Fibroblast of lung (primary cell): ENCODE data around the gene BMPR1B. TPM values are rescaled to one million over a fixed set of nuclear protein-coding genes. Genes with fewer than 3 reads are reported as not detected.

Experiments
- DNase-seq, 2 donors: peaks; one replicate each; pipeline versions ENCODE4 v3.0.0 to v3.0.0-alpha.2; 2010; ENCODE audit warnings: low read depth in 2 of 2
- H2AFZ ChIP-seq: 2 replicates; pipeline ENCODE4 v1.5.1; 2012; ENCODE audit warnings: low read length, control low read depth, inconsistent platforms
- H3K27ac ChIP-seq: 2 replicates; pipeline ENCODE4 v1.5.1; 2011; ENCODE audit warnings: low read length, control low read depth; ENCODE audit not compliant: insufficient read depth
- H3K27me3 ChIP-seq: 2 replicates; pipeline ENCODE4 v1.5.1; 2011; ENCODE audit warnings: mild to moderate bottlenecking, low read length; ENCODE audit not compliant: control insufficient read depth, insufficient read depth
- H3K36me3 ChIP-seq: 2 replicates; pipeline ENCODE4 v1.5.1; 2011; ENCODE audit warnings: low read length; ENCODE audit not compliant: control insufficient read depth, insufficient read depth
- H3K4me1 ChIP-seq: 2 replicates; pipeline ENCODE4 v1.5.1; 2011; ENCODE audit warnings: low read length; ENCODE audit not compliant: control insufficient read depth, insufficient read depth; ENCODE audit errors: extremely low read depth
- H3K4me2 ChIP-seq: 2 replicates; pipeline ENCODE4 v1.5.1; 2011; ENCODE audit warnings: low read length, control low read depth; ENCODE audit not compliant: insufficient read depth; ENCODE audit errors: extremely low read depth
- H3K4me3 ChIP-seq, 4 experiments: fragments of 200-600 bp in 1 of 4; sonication (generic) in 1 of 4; replicated peaks in 1 of 4; 2 replicates each; pipeline ENCODE4 v1.5.1; 2011 to 2016; ENCODE audit warnings: low read length in 4 of 4, low read depth in 3 of 4, mild to moderate bottlenecking in 3 of 4, control low read depth in 2 of 4, inconsistent platforms in 1 of 4, mixed read lengths in 1 of 4; ENCODE audit not compliant: insufficient read depth in 1 of 4; ENCODE audit errors: control extremely low read depth in 1 of 4
- H3K79me2 ChIP-seq: 2 replicates; pipeline ENCODE4 v1.5.1; 2012; ENCODE audit warnings: mild to moderate bottlenecking, low read length, inconsistent platforms; ENCODE audit not compliant: control insufficient read depth, insufficient read depth
- H3K9ac ChIP-seq: 2 replicates; pipeline ENCODE4 v1.5.1; 2011; ENCODE audit warnings: mild to moderate bottlenecking, low read length, control low read depth; ENCODE audit not compliant: insufficient read depth
- H3K9me3 ChIP-seq: 2 replicates; pipeline ENCODE4 v1.5.1; 2012; ENCODE audit warnings: low read depth, low read length; ENCODE audit not compliant: control insufficient read depth, insufficient read depth
- H4K20me1 ChIP-seq: 2 replicates; pipeline ENCODE4 v1.5.1; 2011; ENCODE audit warnings: low read length; ENCODE audit not compliant: control insufficient read depth, insufficient read depth; ENCODE audit errors: extremely low read depth
- EZH2 ChIP-seq: IDR thresholded peaks from 2 replicates; pipeline ENCODE4 v1.5.1; 2012; ENCODE audit warnings: low read length, control low read depth, mild to moderate bottlenecking; ENCODE audit errors: missing control alignments
- polyA plus RNA-seq, 2 donors: library from polyadenylated mRNA; depleted of rRNA in 1 of 2; stranded (reverse) in 1 of 2; unstranded in 1 of 2; fragments of >200 nt; gene quantifications; 2 replicates each; pipeline ENCODE4 v1.2.1, GENCODE V29; 2011 to 2012; ENCODE audit warnings: missing spikeins in 1 of 2
- total RNA-seq: library from RNA; depleted of rRNA; stranded (reverse); fragments of >200 nt; gene quantifications from 2 replicates; pipeline ENCODE4 v1.2.1, GENCODE V29; 2014
- TF ChIP-seq, protein P1 (sequence below), 2 donors: IDR thresholded peaks in 1 of 2; conservative IDR thresholded peaks in 1 of 2; 1 replicate in 1 of 2; 2 replicates in 1 of 2; pipeline ENCODE4 v1.5.1; 2011 to 2012; ENCODE audit warnings: low read length in 2 of 2, control low read depth in 1 of 2, inconsistent platforms in 1 of 2, low read depth in 1 of 2, mild to moderate bottlenecking in 1 of 2

Gene BMPR1B
- total and polyA plus RNA-seq, 2 donors (not counting 1 experiment from before 2014, with no cell fraction given): 0.17 to 0.45 TPM

DNA sequence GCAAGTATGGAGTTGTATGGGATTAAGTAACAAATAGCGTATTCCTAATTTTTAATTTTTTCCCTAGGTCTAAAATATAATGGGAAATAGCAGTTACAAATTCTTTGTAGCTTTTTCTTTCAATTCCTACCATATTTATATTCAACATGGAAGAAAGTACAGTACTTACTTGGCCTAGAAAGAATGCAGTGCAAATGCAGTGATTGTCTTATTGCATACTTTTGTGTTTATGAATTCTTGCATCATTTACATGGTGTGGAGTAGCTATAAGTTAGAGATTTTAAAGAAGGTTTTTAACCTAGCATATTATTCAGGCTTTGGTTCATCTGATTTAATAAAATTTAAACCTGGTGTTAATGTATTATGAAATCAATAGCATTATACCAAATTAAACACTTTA, 263.3 kb downstream of the BMPR1B start:
- Histone ChIP-seq H3K9me3 (no peaks in the 10 kb centered on the region), H3K79me2 (no peaks in the 10 kb centered on the region), H3K27ac (no peak overlapping the region), H3K27me3 (no peaks in the 10 kb centered on the region), H3K4me2 (no peak overlapping the region), H3K9ac (no peak overlapping the region), H3K4me3 (no peak overlapping the region), H2AFZ (no peak overlapping the region), H3K36me3 (no peaks in the 10 kb centered on the region), H3K4me1 (no peaks in the 10 kb centered on the region), H4K20me1 (no peaks in the 10 kb centered on the region)
- no peak for TF ChIP-seq EZH2
- TF ChIP-seq, protein P1, sequence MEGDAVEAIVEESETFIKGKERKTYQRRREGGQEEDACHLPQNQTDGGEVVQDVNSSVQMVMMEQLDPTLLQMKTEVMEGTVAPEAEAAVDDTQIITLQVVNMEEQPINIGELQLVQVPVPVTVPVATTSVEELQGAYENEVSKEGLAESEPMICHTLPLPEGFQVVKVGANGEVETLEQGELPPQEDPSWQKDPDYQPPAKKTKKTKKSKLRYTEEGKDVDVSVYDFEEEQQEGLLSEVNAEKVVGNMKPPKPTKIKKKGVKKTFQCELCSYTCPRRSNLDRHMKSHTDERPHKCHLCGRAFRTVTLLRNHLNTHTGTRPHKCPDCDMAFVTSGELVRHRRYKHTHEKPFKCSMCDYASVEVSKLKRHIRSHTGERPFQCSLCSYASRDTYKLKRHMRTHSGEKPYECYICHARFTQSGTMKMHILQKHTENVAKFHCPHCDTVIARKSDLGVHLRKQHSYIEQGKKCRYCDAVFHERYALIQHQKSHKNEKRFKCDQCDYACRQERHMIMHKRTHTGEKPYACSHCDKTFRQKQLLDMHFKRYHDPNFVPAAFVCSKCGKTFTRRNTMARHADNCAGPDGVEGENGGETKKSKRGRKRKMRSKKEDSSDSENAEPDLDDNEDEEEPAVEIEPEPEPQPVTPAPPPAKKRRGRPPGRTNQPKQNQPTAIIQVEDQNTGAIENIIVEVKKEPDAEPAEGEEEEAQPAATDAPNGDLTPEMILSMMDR (conservative IDR thresholded peaks at IDR 0.05 in 1 of 2, IDR thresholded peaks at IDR 0.05 in 1 of 2; ENCODE audit: low read depth in 1 of 2, low read length in 2 of 2): no peak
- no peak for DNase-seq

DNA sequence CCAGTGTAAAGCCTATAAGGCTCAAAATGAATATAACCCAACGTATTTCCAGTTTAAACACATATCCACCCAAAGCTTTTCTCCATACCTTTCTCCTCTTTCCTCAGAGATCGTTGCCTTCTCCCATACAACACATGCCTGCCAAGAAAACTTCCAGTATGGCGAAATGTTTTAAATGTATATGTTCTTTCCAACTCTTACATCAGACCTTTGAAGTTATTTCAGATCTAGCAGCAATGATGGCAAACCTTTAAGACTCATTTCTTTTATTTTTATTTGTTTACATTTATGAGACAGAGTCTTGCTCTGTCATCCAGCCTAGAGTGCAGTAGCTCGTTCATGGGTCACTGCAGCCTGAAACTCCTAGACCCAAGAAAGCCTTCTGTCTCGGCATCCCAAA, 265.4 kb downstream of the BMPR1B start:
- H3K9me3 ChIP-seq: no peaks in the 10 kb centered on the region
- TF ChIP-seq, protein P1 (conservative IDR thresholded peaks at IDR 0.05 in 1 of 2, IDR thresholded peaks at IDR 0.05 in 1 of 2; ENCODE audit: low read depth in 1 of 2, low read length in 2 of 2): no peak
- no peak for TF ChIP-seq EZH2
- no peak overlapping the region for H3K9ac ChIP-seq
- H3K4me2 ChIP-seq: no peak overlapping the region
- no peaks in the 10 kb centered on the region for H4K20me1 ChIP-seq
- no peak overlapping the region for H2AFZ ChIP-seq
- H3K27ac ChIP-seq: no peak overlapping the region
- no peaks in the 10 kb centered on the region for H3K36me3 ChIP-seq
- H3K27me3 ChIP-seq: no peaks in the 10 kb centered on the region
- H3K4me1 ChIP-seq: no peaks in the 10 kb centered on the region
- peak in 1 of 2 donors; percentile 71 for DNase-seq
- no peak overlapping the region for H3K4me3 ChIP-seq
- H3K79me2 ChIP-seq: no peaks in the 10 kb centered on the region

DNA sequence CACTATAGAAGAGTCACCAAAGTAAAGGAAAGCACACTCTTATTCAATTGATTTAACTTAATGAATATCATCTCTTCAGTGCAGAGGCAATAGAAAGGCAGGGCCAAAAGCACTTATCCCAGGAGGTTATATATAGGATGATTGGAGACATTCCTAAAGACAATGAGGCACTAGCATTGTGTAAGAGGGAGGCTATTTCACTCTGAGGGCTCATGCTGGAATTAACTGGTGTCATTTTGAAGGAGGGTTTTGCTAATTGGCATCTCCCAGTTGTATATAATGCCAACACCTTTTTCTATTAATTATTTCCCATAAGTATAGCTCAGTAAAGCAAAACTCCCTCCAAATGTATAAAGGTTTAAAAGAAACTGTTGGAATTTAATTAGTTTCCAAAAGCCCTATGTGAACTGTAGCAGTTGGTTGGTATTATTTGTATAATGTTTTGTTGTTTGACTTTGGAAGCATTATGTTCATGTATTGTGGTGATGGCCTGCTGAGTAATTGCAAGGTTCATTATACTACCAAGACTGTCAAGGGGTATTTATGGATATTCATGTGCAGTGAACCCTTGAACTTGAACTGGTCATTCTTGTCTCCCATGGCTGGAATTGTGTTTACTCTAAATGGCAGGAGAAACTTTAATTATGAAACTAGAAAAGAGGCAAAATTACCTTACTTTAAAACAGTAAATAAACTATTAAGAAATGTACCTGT, 270.3 kb downstream of the BMPR1B start:
- Histone ChIP-seq H3K4me1 (no peaks in the 10 kb centered on the region), H3K36me3 (no peaks in the 10 kb centered on the region)

More for the DNA sequence above, 270.3 kb downstream of the BMPR1B start:
- no peak for DNase-seq
- no peak overlapping the region for H2AFZ ChIP-seq
- TF ChIP-seq EZH2: no peak
- H3K9me3 ChIP-seq: no peaks in the 10 kb centered on the region
- H3K9ac ChIP-seq: no peak overlapping the region
- H3K27me3 ChIP-seq: no peaks in the 10 kb centered on the region
- no peaks in the 10 kb centered on the region for H4K20me1 ChIP-seq
- no peaks in the 10 kb centered on the region for H3K79me2 ChIP-seq
- no peak overlapping the region for H3K4me3 ChIP-seq
- no peak overlapping the region for H3K27ac ChIP-seq
- H3K4me2 ChIP-seq: no peak overlapping the region
